Hepatocyte (in vitro differentiated cells): ENCODE results near the gene TXNL4B. TPM values are rescaled to one million over a fixed set of nuclear protein-coding genes. Genes with fewer than 3 reads are reported as not detected.

Experiments used
- DNase-seq: peaks from one replicate; pipeline ENCODE4 v3.0.0-alpha.2; 2016; ENCODE audit warnings: low spot score
- H2AFZ ChIP-seq: fragments of 200-600 bp; sonication (generic); 2 replicates; pipeline ENCODE4 v1.6.0; 2016; ENCODE audit warnings: antibody characterized with exemption, mild to moderate bottlenecking
- H3K27ac ChIP-seq: fragments of 200-600 bp; sonication (generic); 2 replicates; pipeline ENCODE4 v1.5.1; 2016; ENCODE audit warnings: mild to moderate bottlenecking
- H3K27me3 ChIP-seq: fragments of 200-600 bp; sonication (generic); 2 replicates; pipeline ENCODE4 v1.6.1; 2016
- H3K36me3 ChIP-seq: fragments of 200-600 bp; sonication (generic); replicated peaks from 2 replicates; pipeline ENCODE4 v1.5.1; 2016; ENCODE audit warnings: low read depth; ENCODE audit not compliant: insufficient read depth
- H3K4me1 ChIP-seq: fragments of 200-600 bp; sonication (generic); 2 replicates; pipeline ENCODE4 v1.5.1; 2016; ENCODE audit warnings: mild to moderate bottlenecking, moderate library complexity; ENCODE audit not compliant: insufficient read depth
- H3K4me2 ChIP-seq: fragments of 200-600 bp; sonication (generic); 2 replicates; pipeline ENCODE4 v1.6.0; 2016
- H3K4me3 ChIP-seq: fragments of 200-600 bp; sonication (generic); 2 replicates; pipeline ENCODE4 v1.5.1; 2016; ENCODE audit warnings: mild to moderate bottlenecking
- H3K79me2 ChIP-seq: fragments of 200-600 bp; sonication (generic); 2 replicates; pipeline ENCODE4 v1.6.0; 2017; ENCODE audit warnings: mild to moderate bottlenecking
- H3K9me2 ChIP-seq: fragments of 200-600 bp; sonication (generic); replicated peaks from 2 replicates; pipeline ENCODE4 v1.6.0; 2017; ENCODE audit warnings: mild to moderate bottlenecking; ENCODE audit not compliant: insufficient read depth
- H3K9me3 ChIP-seq: fragments of 200-600 bp; sonication (generic); 2 replicates; pipeline ENCODE4 v1.5.1; 2016; ENCODE audit warnings: low read depth, mild to moderate bottlenecking
- H4K20me1 ChIP-seq: fragments of 200-600 bp; sonication (generic); 2 replicates; pipeline ENCODE4 v1.6.0; 2016; ENCODE audit warnings: mild to moderate bottlenecking; ENCODE audit not compliant: insufficient read depth, poor library complexity, severe bottlenecking
- CTCF ChIP-seq: fragments of 200-600 bp; sonication (generic); IDR thresholded peaks from 2 replicates; pipeline ENCODE4 v1.5.1; 2016; ENCODE audit warnings: antibody characterized with exemption, mild to moderate bottlenecking; ENCODE audit not compliant: poor library complexity
- EZH2 ChIP-seq: fragments of 200-600 bp; sonication (generic); IDR thresholded peaks from 2 replicates; pipeline ENCODE4 v1.6.1; 2016; ENCODE audit warnings: antibody characterized with exemption, mild to moderate bottlenecking, borderline replicate concordance
- EZH2phosphoT487 ChIP-seq: fragments of 200-600 bp; sonication (generic); IDR thresholded peaks from one replicate; pipeline ENCODE4 v1.6.1; 2018; ENCODE audit warnings: antibody characterized with exemption, mild to moderate bottlenecking, low read depth, moderate library complexity; ENCODE audit not compliant: unreplicated experiment, severe bottlenecking
- WGBS: methylation state at CpG from one replicate; pipeline ENCODE4 v1.1.6; 2016; ENCODE audit warnings: low lambda C conversion rate; ENCODE audit errors: missing lambda C conversion rate; 5-methylcytosine and 5-hydroxymethylcytosine counted together
- polyA plus RNA-seq: library from polyadenylated mRNA; unstranded; fragments of >200 nt; fragmentation: Nextera tagmentation; extraction: Ambion mirVana; gene quantifications from 2 replicates; pipeline ENCODE4 v1.2.1, GENCODE V29; 2016
- total RNA-seq: library from RNA; depleted of rRNA; stranded (reverse); fragments of >200 nt; gene quantifications from 2 replicates; pipeline ENCODE4 v1.2.3, GENCODE V29; 2014

Gene TXNL4B
- total and polyA plus RNA-seq, 2 experiments from 2014 or later, result 8.5 to 10.0 TPM

GRCh38 chr16:72138064-72138572 is 44.7 kb upstream of the TXNL4B start:
- no peaks in the 10 kb centered on the region for H3K4me1 ChIP-seq
- no peaks in the 10 kb centered on the region for H3K9me2 ChIP-seq
- H4K20me1 ChIP-seq, result no peaks in the 10 kb centered on the region
- WGBS, result 81% methylated on average over 4 of the region's 4 CpGs
- no peaks in the 10 kb centered on the region for H3K79me2 ChIP-seq
- TF ChIP-seq EZH2, result no peak
- no peak for TF ChIP-seq CTCF
- no peak for TF ChIP-seq EZH2phosphoT487
- no peak for DNase-seq
- no peak overlapping the region for H3K4me3 ChIP-seq
- no peak overlapping the region for H2AFZ ChIP-seq
- no peak overlapping the region for H3K27ac ChIP-seq
- H3K27me3 ChIP-seq, result no peaks in the 10 kb centered on the region
- H3K9me3 ChIP-seq, result no peaks in the 10 kb centered on the region
- H3K4me2 ChIP-seq, result no peak overlapping the region
- H3K36me3 ChIP-seq, result no peaks in the 10 kb centered on the region

- Histone ChIP-seq H3K4me2 (no peak overlapping the region), H3K4me1 (no peaks in the 10 kb centered on the region), H2AFZ (no peak overlapping the region), H3K27me3 (no peaks in the 10 kb centered on the region), H3K4me3 (no peak overlapping the region), H3K79me2 (no peaks in the 10 kb centered on the region), H4K20me1 (no peaks in the 10 kb centered on the region), H3K27ac (no peak overlapping the region), H3K36me3 (no peaks in the 10 kb centered on the region), H3K9me2 (no peaks in the 10 kb centered on the region), H3K9me3 (no peaks in the 10 kb centered on the region)
- no peak for DNase-seq
- no peak for TF ChIP-seq CTCF
- WGBS, result 92% methylated on average over 15 of the region's 15 CpGs
Measured at GRCh38 chr16:72137380-72138063, 44.1 kb upstream of the TXNL4B start.

- H3K4me2 ChIP-seq, result no peak overlapping the region
- H3K79me2 ChIP-seq, result no peaks in the 10 kb centered on the region
- no peak overlapping the region for H3K27ac ChIP-seq
- 93% methylated on average over 2 of the region's 2 CpGs for WGBS
- H3K27me3 ChIP-seq, result no peaks in the 10 kb centered on the region
- no peak for DNase-seq
- H3K4me3 ChIP-seq, result no peak overlapping the region
- TF ChIP-seq EZH2 (no peak), CTCF (no peak), EZH2phosphoT487 (no peak)
- H3K4me1 ChIP-seq, result no peaks in the 10 kb centered on the region
- H3K36me3 ChIP-seq, result no peaks in the 10 kb centered on the region
- no peaks in the 10 kb centered on the region for H3K9me2 ChIP-seq
- no peaks in the 10 kb centered on the region for H3K9me3 ChIP-seq
- H2AFZ ChIP-seq, result no peak overlapping the region
- no peaks in the 10 kb centered on the region for H4K20me1 ChIP-seq
Measured at GRCh38 chr16:72134507-72134906, 41.1 kb upstream of the TXNL4B start.
